SK-N-SH (cell line): ENCODE data around the gene RTP2. TPM values are rescaled to one million over a fixed set of nuclear protein-coding genes. Genes with fewer than 3 reads are reported as not detected.

Source experiments
- CTCF ChIA-PET: fragments of 300-600, 350-600 bp; formaldehyde crosslinking; extraction: SDS; loops from one replicate; lab custom pipeline; 2021; lab: Yijun Ruan, JAX
- POLR2A ChIA-PET: fragments of 350-600 bp; sonication (Branson Sonifier 250); formaldehyde crosslinking; extraction: SDS; loops from one replicate; lab custom pipeline; 2020; ENCODE audit warnings: antibody characterized with exemption, inconsistent platforms; lab: Yijun Ruan, JAX
- DNase-seq: peaks from one replicate; pipeline ENCODE4 v3.0.0; 2012
- H2AFZ ChIP-seq: fragments of 200-600 bp; sonication (generic); 2 replicates; pipeline ENCODE4 v1.8.1; 2016; ENCODE audit warnings: antibody characterized with exemption, mild to moderate bottlenecking, low read depth
- H3F3A ChIP-seq: fragments of 200-600 bp; sonication (generic); replicated peaks from 2 replicates; pipeline ENCODE3; 2016; ENCODE audit warnings: antibody characterized with exemption, mild to moderate bottlenecking; ENCODE audit not compliant: insufficient read depth
- H3K27ac ChIP-seq, 2 experiments: fragments of 200-500 bp in 1 of 2; fragments of 200-600 bp in 1 of 2; sonication (Bioruptor generic) in 1 of 2; sonication (generic), shearing (Covaris generic) in 1 of 2; 2 replicates each; pipeline versions ENCODE4 v1.5.1 to v1.6.1; 2014 to 2016; ENCODE audit warnings: low read depth in 2 of 2, inconsistent platforms in 1 of 2, low read length in 1 of 2, mild to moderate bottlenecking in 1 of 2, mixed read lengths in 1 of 2
- H3K27me3 ChIP-seq: fragments of 200-600 bp; sonication (generic), shearing (Covaris generic); 2 replicates; pipeline ENCODE4 v1.6.1; 2016; ENCODE audit warnings: mixed run types; ENCODE audit not compliant: insufficient read depth
- H3K36me3 ChIP-seq, 2 experiments: fragments of 200-500 bp in 1 of 2; fragments of 200-600 bp in 1 of 2; sonication (Bioruptor generic) in 1 of 2; sonication (generic) in 1 of 2; replicated peaks in 1 of 2; 2 replicates each; pipeline versions ENCODE3 to v1.5.1; 2014 to 2016; ENCODE audit warnings: low read length in 1 of 2, mild to moderate bottlenecking in 1 of 2; ENCODE audit not compliant: insufficient read depth in 2 of 2, control insufficient read depth in 1 of 2
- H3K4me1 ChIP-seq, 2 experiments: fragments of 200-500 bp in 1 of 2; fragments of 200-600 bp in 1 of 2; sonication (Bioruptor generic) in 1 of 2; sonication (generic), shearing (Covaris generic) in 1 of 2; 2 replicates each; pipeline versions ENCODE4 v1.5.1 to v1.6.1; 2014 to 2016; ENCODE audit warnings: low read depth in 1 of 2, low read length in 1 of 2, mixed run types in 1 of 2; ENCODE audit not compliant: insufficient read depth in 2 of 2, control insufficient read depth in 1 of 2
- H3K4me2 ChIP-seq: fragments of 200-600 bp; sonication (generic), shearing (Covaris generic); 2 replicates; pipeline ENCODE4 v1.6.1; 2017; ENCODE audit warnings: mixed run types
- H3K4me3 ChIP-seq, 2 experiments: fragments of 200-500 bp in 1 of 2; fragments of 200-600 bp in 1 of 2; sonication (Bioruptor generic) in 1 of 2; sonication (generic), shearing (Covaris generic) in 1 of 2; 2 replicates each; pipeline versions ENCODE4 v1.5.1 to v1.8.1; 2014 to 2016; ENCODE audit warnings: low read depth in 2 of 2, inconsistent platforms in 1 of 2, low read length in 1 of 2, mild to moderate bottlenecking in 1 of 2, mixed read lengths in 1 of 2, moderate library complexity in 1 of 2
- H3K79me2 ChIP-seq: fragments of 200-600 bp; sonication (generic); 2 replicates; pipeline ENCODE4 v1.8.1; 2017; ENCODE audit warnings: mild to moderate bottlenecking; ENCODE audit not compliant: insufficient read depth
- H3K9ac ChIP-seq: fragments of 200-600 bp; sonication (generic); 2 replicates; pipeline ENCODE4 v1.6.1; 2017; ENCODE audit warnings: mixed run types
- H3K9me2 ChIP-seq: fragments of 200-600 bp; sonication (generic); 2 replicates; pipeline ENCODE4 v1.6.1; 2017; ENCODE audit warnings: mixed run types
- H3K9me3 ChIP-seq: fragments of 200-600 bp; sonication (generic); 2 replicates; pipeline ENCODE4 v1.6.1; 2017; ENCODE audit warnings: mixed run types, mild to moderate bottlenecking, moderate library complexity
- H4K20me1 ChIP-seq: fragments of 200-600 bp; sonication (generic); 2 replicates; pipeline ENCODE4 v1.6.1; 2017; ENCODE audit warnings: mild to moderate bottlenecking, mixed run types; ENCODE audit not compliant: insufficient read depth
- EZH2phosphoT487 ChIP-seq: fragments of 200-600 bp; sonication (generic); IDR thresholded peaks from 2 replicates; pipeline ENCODE4 v1.6.1; 2017; ENCODE audit warnings: low read depth, mixed run types, mild to moderate bottlenecking, antibody characterized with exemption, moderate library complexity, borderline replicate concordance
- FOXJ3 ChIP-seq: sonication (generic); formaldehyde crosslinking; IDR thresholded peaks from 2 replicates; pipeline ENCODE4 v1.5.1; 2020; ENCODE audit warnings: mild to moderate bottlenecking, missing genetic modification reagents
- MXI1 ChIP-seq: IDR thresholded peaks from 2 replicates; pipeline ENCODE4 v1.6.1; 2012; ENCODE audit warnings: mild to moderate bottlenecking, low read depth, low read length, improper control_type of control experiment
- NFIC ChIP-seq: IDR thresholded peaks from 2 replicates; pipeline ENCODE4 v1.4.0; 2012; ENCODE audit warnings: borderline replicate concordance
- RAD21 ChIP-seq: IDR thresholded peaks from 2 replicates; pipeline ENCODE4 v1.6.1; 2012; ENCODE audit warnings: mild to moderate bottlenecking, low read length
- RCOR1 ChIP-seq: fragments of 150-350 bp; IDR thresholded peaks from 2 replicates; pipeline ENCODE4 v1.6.1; 2017; ENCODE audit warnings: antibody characterized with exemption, low read length
- RFX5 ChIP-seq: IDR thresholded peaks from 2 replicates; pipeline ENCODE4 v1.6.1; 2012; ENCODE audit warnings: mild to moderate bottlenecking, improper control_type of control experiment, low read length
- RXRA ChIP-seq: IDR thresholded peaks from 2 replicates; pipeline ENCODE4 v1.4.0; 2012; ENCODE audit warnings: low read depth, mild to moderate bottlenecking, borderline replicate concordance
- TCF12 ChIP-seq: IDR thresholded peaks from 2 replicates; pipeline ENCODE4 v1.4.0; 2012
- TEAD4 ChIP-seq: IDR thresholded peaks from 2 replicates; pipeline ENCODE4 v1.4.0; 2012; ENCODE audit warnings: mild to moderate bottlenecking, borderline replicate concordance; ENCODE audit not compliant: insufficient read depth
- YY1 ChIP-seq: IDR thresholded peaks from 2 replicates; pipeline ENCODE4 v1.4.0; 2012; ENCODE audit warnings: low read depth, mild to moderate bottlenecking
- whole genome bisulfite sequencing: methylation state at CpG from one replicate; pipeline ENCODE4 v1.1.6; 2017; ENCODE audit warnings: low lambda C conversion rate; 5-methylcytosine and 5-hydroxymethylcytosine counted together
- polyA plus RNA-seq, 3 experiments: library from polyadenylated mRNA; depleted of rRNA; stranded (reverse); fragments of >200 nt; gene quantifications; 2 replicates each; pipeline ENCODE4 v1.2.3, GENCODE V29; 2012
- TF ChIP-seq, protein P1 (sequence below): fragments of 200-600 bp; sonication (generic); IDR thresholded peaks from 2 replicates; pipeline ENCODE4 v1.6.1; 2017; ENCODE audit warnings: antibody characterized with exemption, mild to moderate bottlenecking, moderate library complexity
- TF ChIP-seq, protein P2 (sequence below): IDR thresholded peaks from 2 replicates; pipeline ENCODE4 v1.4.0; 2012; ENCODE audit warnings: low read depth
- TF ChIP-seq, protein P3 (sequence below): IDR thresholded peaks from 2 replicates; pipeline ENCODE4 v1.6.1; 2012; ENCODE audit warnings: mild to moderate bottlenecking, low read depth, low read length, moderate library complexity
- TF ChIP-seq, protein P4 (sequence below): fragments of 150-350 bp; IDR thresholded peaks from 2 replicates; pipeline ENCODE4 v1.6.1; 2017; ENCODE audit warnings: antibody characterized with exemption, low read length, low read depth, borderline replicate concordance
- TF ChIP-seq, protein P5 (sequence below): IDR thresholded peaks from 2 replicates; pipeline ENCODE4; 2012

RTP2 gene
- polyA plus RNA-seq, 1 of the 3 experiments (the other 2 are of a cell fraction), result 0.07 TPM

DNA sequence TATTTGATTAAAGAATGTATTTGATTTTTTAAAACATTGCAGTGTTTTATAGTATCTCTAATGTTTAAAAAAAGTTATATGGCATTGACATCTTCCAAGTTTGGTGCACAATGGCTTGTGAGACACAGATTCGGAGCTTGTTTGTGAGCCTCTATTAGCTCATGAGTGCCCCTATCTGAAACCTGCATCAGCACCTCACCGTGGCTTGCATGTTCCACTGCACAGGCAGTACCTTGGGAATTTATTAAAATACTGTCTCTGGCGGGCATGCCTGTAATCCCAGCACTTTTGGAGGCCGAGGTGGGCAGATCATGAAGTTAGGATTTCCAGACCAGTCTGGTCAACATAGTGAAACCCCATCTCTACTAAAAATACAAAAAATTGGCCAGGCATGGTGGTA lies 6.8 kb upstream of the RTP2 start:
- Histone ChIP-seq H4K20me1 (no peaks in the 10 kb centered on the region), H3K9ac (no peak overlapping the region), H3K79me2 (no peaks in the 10 kb centered on the region), H3K4me3 (no peak overlapping the region), H3K9me2 (no peaks in the 10 kb centered on the region), H3K4me2 (no peak overlapping the region), H3K9me3 (no peaks in the 10 kb centered on the region), H2AFZ (no peak overlapping the region), H3K27ac (no peak overlapping the region), H3F3A (no peaks in the 10 kb centered on the region), H3K27me3 (no peaks in the 10 kb centered on the region; the same call in 1 of the 2 replicates), H3K4me1 (no peaks in the 10 kb centered on the region), H3K36me3 (no peaks in the 10 kb centered on the region)
- DNase-seq, result no peak
- TF ChIP-seq TEAD4, result no peak
- TF ChIP-seq, protein P1, sequence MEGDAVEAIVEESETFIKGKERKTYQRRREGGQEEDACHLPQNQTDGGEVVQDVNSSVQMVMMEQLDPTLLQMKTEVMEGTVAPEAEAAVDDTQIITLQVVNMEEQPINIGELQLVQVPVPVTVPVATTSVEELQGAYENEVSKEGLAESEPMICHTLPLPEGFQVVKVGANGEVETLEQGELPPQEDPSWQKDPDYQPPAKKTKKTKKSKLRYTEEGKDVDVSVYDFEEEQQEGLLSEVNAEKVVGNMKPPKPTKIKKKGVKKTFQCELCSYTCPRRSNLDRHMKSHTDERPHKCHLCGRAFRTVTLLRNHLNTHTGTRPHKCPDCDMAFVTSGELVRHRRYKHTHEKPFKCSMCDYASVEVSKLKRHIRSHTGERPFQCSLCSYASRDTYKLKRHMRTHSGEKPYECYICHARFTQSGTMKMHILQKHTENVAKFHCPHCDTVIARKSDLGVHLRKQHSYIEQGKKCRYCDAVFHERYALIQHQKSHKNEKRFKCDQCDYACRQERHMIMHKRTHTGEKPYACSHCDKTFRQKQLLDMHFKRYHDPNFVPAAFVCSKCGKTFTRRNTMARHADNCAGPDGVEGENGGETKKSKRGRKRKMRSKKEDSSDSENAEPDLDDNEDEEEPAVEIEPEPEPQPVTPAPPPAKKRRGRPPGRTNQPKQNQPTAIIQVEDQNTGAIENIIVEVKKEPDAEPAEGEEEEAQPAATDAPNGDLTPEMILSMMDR, result peak; percentile 30; the same call in 1 of the 2 replicates
- CTCF ChIA-PET, result interaction anchor here (0.6 to 3.4 kb wide), 6 partner anchors 12 to 390 kb away, joined by 3 to 14 read pairs (median 4); no protein-coding TSS in a partner anchor
- WGBS, result 10% methylated on average over 4 of the region's 4 CpGs
- POLR2A ChIA-PET, result no interaction called here

DNA sequence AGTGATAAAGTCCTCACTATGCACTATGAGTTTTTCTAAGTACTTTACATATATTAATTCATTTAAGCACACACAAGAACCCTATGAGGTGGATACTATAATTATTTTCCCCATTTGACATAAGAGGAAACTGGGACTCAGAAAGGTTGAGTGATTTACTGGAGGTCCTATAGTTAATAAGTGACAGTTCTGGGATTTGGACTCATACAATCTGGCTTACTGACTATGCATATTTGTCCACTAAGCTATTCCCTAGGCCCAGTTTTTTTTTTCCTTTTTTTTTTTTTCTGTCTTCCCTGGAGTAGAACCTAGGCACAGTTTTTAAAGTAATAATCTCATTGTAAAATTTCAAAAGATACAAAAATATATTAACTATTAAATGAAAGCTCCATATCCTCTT lies 6.3 kb upstream of the RTP2 start:
- Histone ChIP-seq H2AFZ (no peak overlapping the region), H3K9ac (no peak overlapping the region)
- no peak for TF ChIP-seq TCF12
- TF ChIP-seq NFIC, result no peak
- TF ChIP-seq, protein P1, result no peak
- no peak for TF ChIP-seq EZH2phosphoT487
- no peak for TF ChIP-seq RAD21
- TF ChIP-seq, protein P2, sequence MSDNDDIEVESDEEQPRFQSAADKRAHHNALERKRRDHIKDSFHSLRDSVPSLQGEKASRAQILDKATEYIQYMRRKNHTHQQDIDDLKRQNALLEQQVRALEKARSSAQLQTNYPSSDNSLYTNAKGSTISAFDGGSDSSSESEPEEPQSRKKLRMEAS, result no peak
- TF ChIP-seq RXRA, result no peak
- TF ChIP-seq RCOR1, result no peak
- TF ChIP-seq FOXJ3 (CRISPR knock-in tag), result no peak
- no peak for TF ChIP-seq YY1
- TF ChIP-seq, protein P3, sequence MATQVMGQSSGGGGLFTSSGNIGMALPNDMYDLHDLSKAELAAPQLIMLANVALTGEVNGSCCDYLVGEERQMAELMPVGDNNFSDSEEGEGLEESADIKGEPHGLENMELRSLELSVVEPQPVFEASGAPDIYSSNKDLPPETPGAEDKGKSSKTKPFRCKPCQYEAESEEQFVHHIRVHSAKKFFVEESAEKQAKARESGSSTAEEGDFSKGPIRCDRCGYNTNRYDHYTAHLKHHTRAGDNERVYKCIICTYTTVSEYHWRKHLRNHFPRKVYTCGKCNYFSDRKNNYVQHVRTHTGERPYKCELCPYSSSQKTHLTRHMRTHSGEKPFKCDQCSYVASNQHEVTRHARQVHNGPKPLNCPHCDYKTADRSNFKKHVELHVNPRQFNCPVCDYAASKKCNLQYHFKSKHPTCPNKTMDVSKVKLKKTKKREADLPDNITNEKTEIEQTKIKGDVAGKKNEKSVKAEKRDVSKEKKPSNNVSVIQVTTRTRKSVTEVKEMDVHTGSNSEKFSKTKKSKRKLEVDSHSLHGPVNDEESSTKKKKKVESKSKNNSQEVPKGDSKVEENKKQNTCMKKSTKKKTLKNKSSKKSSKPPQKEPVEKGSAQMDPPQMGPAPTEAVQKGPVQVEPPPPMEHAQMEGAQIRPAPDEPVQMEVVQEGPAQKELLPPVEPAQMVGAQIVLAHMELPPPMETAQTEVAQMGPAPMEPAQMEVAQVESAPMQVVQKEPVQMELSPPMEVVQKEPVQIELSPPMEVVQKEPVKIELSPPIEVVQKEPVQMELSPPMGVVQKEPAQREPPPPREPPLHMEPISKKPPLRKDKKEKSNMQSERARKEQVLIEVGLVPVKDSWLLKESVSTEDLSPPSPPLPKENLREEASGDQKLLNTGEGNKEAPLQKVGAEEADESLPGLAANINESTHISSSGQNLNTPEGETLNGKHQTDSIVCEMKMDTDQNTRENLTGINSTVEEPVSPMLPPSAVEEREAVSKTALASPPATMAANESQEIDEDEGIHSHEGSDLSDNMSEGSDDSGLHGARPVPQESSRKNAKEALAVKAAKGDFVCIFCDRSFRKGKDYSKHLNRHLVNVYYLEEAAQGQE, result no peak
- TF ChIP-seq, protein P4, sequence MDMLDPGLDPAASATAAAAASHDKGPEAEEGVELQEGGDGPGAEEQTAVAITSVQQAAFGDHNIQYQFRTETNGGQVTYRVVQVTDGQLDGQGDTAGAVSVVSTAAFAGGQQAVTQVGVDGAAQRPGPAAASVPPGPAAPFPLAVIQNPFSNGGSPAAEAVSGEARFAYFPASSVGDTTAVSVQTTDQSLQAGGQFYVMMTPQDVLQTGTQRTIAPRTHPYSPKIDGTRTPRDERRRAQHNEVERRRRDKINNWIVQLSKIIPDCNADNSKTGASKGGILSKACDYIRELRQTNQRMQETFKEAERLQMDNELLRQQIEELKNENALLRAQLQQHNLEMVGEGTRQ, result no peak
- no peak for TF ChIP-seq RFX5
- TF ChIP-seq MXI1, result no peak
- TF ChIP-seq, protein P5, sequence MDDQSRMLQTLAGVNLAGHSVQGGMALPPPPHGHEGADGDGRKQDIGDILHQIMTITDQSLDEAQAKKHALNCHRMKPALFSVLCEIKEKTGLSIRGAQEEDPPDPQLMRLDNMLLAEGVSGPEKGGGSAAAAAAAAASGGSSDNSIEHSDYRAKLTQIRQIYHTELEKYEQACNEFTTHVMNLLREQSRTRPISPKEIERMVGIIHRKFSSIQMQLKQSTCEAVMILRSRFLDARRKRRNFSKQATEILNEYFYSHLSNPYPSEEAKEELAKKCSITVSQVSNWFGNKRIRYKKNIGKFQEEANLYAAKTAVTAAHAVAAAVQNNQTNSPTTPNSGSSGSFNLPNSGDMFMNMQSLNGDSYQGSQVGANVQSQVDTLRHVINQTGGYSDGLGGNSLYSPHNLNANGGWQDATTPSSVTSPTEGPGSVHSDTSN, result no peak
- TF ChIP-seq, all 33 proteins: peak for 0
- Histone ChIP-seq H3K27ac (no peak overlapping the region), H3K79me2 (no peaks in the 10 kb centered on the region), H3F3A (no peaks in the 10 kb centered on the region), H3K36me3 (no peaks in the 10 kb centered on the region), H3K4me2 (no peak overlapping the region), H3K4me1 (no peaks in the 10 kb centered on the region), H3K27me3 (no peaks in the 10 kb centered on the region; the same call in 1 of the 2 replicates), H3K4me3 (no peak overlapping the region), H3K9me3 (no peaks in the 10 kb centered on the region), H3K9me2 (no peaks in the 10 kb centered on the region), H4K20me1 (no peaks in the 10 kb centered on the region)
- ChIA-PET CTCF (interaction anchor here (1.0 to 3.4 kb wide), 5 partner anchors 11 to 390 kb away, joined by 3 to 14 read pairs (median 4); no protein-coding TSS in a partner anchor), POLR2A (no interaction called here)
- DNase-seq, result no peak
